ENCODE data around the gene NCBP3.

DNA sequence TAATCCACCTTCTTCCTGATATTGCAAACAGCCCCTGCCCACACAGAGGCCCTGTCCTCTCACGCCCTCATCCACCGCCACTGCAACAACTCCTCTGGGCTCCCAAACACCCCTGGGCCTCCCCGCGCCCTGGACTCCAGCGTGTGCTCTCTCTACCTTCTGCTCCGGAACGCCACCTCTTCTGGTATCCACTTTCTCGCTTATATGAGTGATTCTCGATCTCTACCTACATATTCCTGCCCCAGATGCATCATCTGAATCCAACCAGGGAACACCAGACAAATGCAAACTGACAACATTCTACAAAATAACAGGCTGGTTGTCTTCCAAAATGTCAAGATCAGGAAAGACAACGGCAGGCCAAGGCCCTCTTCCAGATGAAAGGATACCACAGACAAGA is 27.8 kb upstream of the NCBP3 start:
- no peak for TF ChIP-seq PRDM4 (tag by site-specific recombination; IDR thresholded peaks at IDR 0.05)
- no peak for TF ChIP-seq ZNF776 (tag by site-specific recombination; IDR thresholded peaks at IDR 0.05; ENCODE audit: borderline replicate concordance)
- no peak for TF ChIP-seq ZBTB48 (tag by site-specific recombination; IDR thresholded peaks at IDR 0.05)
- TF ChIP-seq ZNF621 (tag by site-specific recombination; IDR thresholded peaks at IDR 0.05) = no peak
- no peak for TF ChIP-seq ZBTB1 (tag by site-specific recombination; IDR thresholded peaks at IDR 0.05)
- TF ChIP-seq, protein P1, sequence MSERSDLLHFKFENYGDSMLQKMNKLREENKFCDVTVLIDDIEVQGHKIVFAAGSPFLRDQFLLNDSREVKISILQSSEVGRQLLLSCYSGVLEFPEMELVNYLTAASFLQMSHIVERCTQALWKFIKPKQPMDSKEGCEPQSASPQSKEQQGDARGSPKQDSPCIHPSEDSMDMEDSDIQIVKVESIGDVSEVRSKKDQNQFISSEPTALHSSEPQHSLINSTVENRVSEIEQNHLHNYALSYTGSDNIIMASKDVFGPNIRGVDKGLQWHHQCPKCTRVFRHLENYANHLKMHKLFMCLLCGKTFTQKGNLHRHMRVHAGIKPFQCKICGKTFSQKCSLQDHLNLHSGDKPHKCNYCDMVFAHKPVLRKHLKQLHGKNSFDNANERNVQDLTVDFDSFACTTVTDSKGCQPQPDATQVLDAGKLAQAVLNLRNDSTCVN (tag by site-specific recombination; optimal IDR thresholded peaks at IDR 0.05) = no peak
- TF ChIP-seq CTCF (tag by site-specific recombination; IDR thresholded peaks at IDR 0.05) = no peak
- no peak for TF ChIP-seq YY1 (tag by site-specific recombination; IDR thresholded peaks at IDR 0.05)
- TF ChIP-seq ZIC2 (tag by site-specific recombination; IDR thresholded peaks at IDR 0.05) = no peak

All from HEK293 (cell line).